Astrocyte (in vitro differentiated cells and primary cell): ENCODE data around the gene CDC37. TPM values are rescaled to one million over a fixed set of nuclear protein-coding genes. Genes with fewer than 3 reads are reported as not detected.
A peak's percentile ranks its signal among the peaks of the same experiment; 100 is the strongest.

Experiments used
- DNase-seq: peaks from one replicate; pipeline ENCODE4 v3.0.0-alpha.2; 2010; ENCODE audit warnings: low read depth
- FAIRE-seq: peaks from 2 replicates; lab custom pipeline; 2011; peaks lifted over from hg19 to GRCh38; lab: Jason Lieb, UNC
- H2AFZ ChIP-seq: 2 replicates; pipeline ENCODE4 v1.6.0; 2012; ENCODE audit warnings: low read depth, low read length, inconsistent platforms
- H3K27ac ChIP-seq: 2 replicates; pipeline ENCODE4 v1.5.1; 2011; ENCODE audit warnings: low read depth, low read length, inconsistent platforms
- H3K27me3 ChIP-seq: 2 replicates; pipeline ENCODE4 v1.6.0; 2011; ENCODE audit warnings: low read length, inconsistent platforms; ENCODE audit not compliant: insufficient read depth
- H3K36me3 ChIP-seq: 2 replicates; pipeline ENCODE4 v1.5.1; 2011; ENCODE audit warnings: low read length, inconsistent platforms; ENCODE audit not compliant: insufficient read depth
- H3K4me1 ChIP-seq: 2 replicates; pipeline ENCODE4 v1.5.1; 2011; ENCODE audit warnings: low read length, inconsistent platforms; ENCODE audit not compliant: insufficient read depth
- H3K4me2 ChIP-seq: 2 replicates; pipeline ENCODE4 v1.6.0; 2012; ENCODE audit warnings: low read length, inconsistent platforms
- H3K4me3 ChIP-seq: 2 replicates; pipeline ENCODE4 v1.5.1; 2011; ENCODE audit warnings: low read depth, mild to moderate bottlenecking, low read length, inconsistent platforms; ENCODE audit not compliant: insufficient read depth
- H3K79me2 ChIP-seq: 2 replicates; pipeline ENCODE4 v1.6.0; 2012; ENCODE audit warnings: mild to moderate bottlenecking, low read length, inconsistent platforms; ENCODE audit not compliant: insufficient read depth
- H3K9ac ChIP-seq: 2 replicates; pipeline ENCODE4 v1.6.0; 2012; ENCODE audit warnings: mild to moderate bottlenecking, low read length, inconsistent platforms
- H3K9me3 ChIP-seq: 2 replicates; pipeline ENCODE4 v1.5.1; 2012; ENCODE audit warnings: low read depth, mild to moderate bottlenecking, low read length, inconsistent platforms; ENCODE audit not compliant: insufficient read depth
- H4K20me1 ChIP-seq: 2 replicates; pipeline ENCODE4 v1.6.0; 2012; ENCODE audit warnings: low read length, inconsistent platforms; ENCODE audit not compliant: insufficient read depth
- H3K27ac Mint-ChIP-seq: one replicate; pipeline ENCODE4 v1.8.0; 2021; ENCODE audit warnings: mild to moderate bottlenecking, mixed read lengths; ENCODE audit not compliant: unreplicated experiment
- H3K27me3 Mint-ChIP-seq: one replicate; pipeline ENCODE4 v1.8.0; 2021; ENCODE audit warnings: low read depth, mixed read lengths; ENCODE audit not compliant: unreplicated experiment
- H3K36me3 Mint-ChIP-seq: one replicate; pipeline ENCODE4 v1.8.0; 2021; ENCODE audit warnings: low read depth, mixed read lengths; ENCODE audit not compliant: unreplicated experiment
- H3K4me1 Mint-ChIP-seq: one replicate; pipeline ENCODE4 v1.8.0; 2021; ENCODE audit warnings: low read depth, mixed read lengths; ENCODE audit not compliant: unreplicated experiment
- H3K4me3 Mint-ChIP-seq: one replicate; pipeline ENCODE4 v1.8.0; 2021; ENCODE audit warnings: mild to moderate bottlenecking, moderate library complexity, mixed read lengths; ENCODE audit not compliant: unreplicated experiment
- H3K9me3 Mint-ChIP-seq: one replicate; pipeline ENCODE4 v1.8.0; 2021; ENCODE audit warnings: mild to moderate bottlenecking, mixed read lengths; ENCODE audit not compliant: unreplicated experiment
- EZH2 ChIP-seq: IDR thresholded peaks from 2 replicates; pipeline ENCODE4 v1.6.1; 2012; ENCODE audit warnings: mild to moderate bottlenecking, low read length, inconsistent platforms; ENCODE audit not compliant: insufficient read depth
- total RNA-seq: library from RNA; stranded (reverse); gene quantifications from 2 replicates; pipeline ENCODE4 v1.2.1, GENCODE V29; 2021
- TF ChIP-seq, protein P1 (sequence below): IDR thresholded peaks from 2 replicates; pipeline ENCODE4 v1.5.1; 2011; ENCODE audit warnings: low read depth, mild to moderate bottlenecking, inconsistent platforms, low read length, moderate library complexity; ENCODE audit not compliant: insufficient read depth

CDC37 gene
- total RNA-seq, 1 donor from 2014 or later = 240 TPM

DNA sequence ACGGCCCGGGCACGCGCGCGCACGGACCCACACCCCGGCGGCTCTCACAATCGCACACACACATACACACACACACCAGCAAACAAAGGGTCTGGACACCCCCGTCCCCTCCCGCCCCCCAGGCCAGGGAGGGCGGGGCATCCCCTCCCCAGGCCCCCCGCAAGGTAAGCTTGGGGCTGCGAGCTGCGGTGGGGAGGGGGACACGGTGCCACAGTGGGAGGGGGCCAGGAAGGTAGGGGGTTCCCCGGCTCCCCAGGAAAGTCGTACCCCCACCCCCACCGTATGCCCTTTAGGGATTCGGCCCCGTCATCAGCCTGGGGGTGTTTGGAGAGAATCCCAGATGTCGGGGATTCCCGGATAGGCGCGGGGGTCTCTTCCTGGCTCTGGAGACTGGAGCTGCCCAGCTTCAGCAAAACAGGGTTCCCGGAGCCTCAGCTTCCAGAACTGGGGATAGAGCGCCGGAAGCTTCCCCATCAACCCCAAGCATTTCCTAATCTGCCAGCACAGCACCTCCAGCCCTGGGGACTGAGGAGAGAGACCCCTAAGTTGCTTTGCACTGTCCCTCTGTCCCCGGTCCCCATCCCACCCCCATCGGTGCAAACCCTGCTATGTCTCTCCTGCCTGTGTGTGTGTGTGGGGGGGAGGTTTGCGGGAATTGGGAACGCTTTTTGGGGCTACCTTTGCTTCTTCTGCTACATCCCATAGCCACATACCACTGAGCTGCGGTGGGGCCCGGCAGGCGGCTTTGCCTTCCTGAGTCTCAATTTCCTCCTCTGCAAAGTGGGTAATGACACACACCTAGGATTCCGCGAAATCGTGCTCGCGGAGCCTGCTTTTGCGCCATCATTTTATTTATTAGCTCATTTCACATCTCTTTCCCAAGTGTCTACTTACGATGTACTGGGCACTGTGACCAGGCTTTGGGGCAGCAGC, 1.8 kb upstream of the CDC37 start:
- Histone ChIP-seq H3K27ac (no peak overlapping the region), H2AFZ (peak overlapping the region; percentile 99), H3K4me2 (peak overlapping the region; percentile 92), H3K9ac (peak overlapping the region; percentile 99), H3K4me3 (peak overlapping the region; percentile 99), H3K27me3 (peaks cover 2% of the 10 kb centered on the region), H3K4me1 (peaks cover 31% of the 10 kb centered on the region), H3K79me2 (peaks cover 32% of the 10 kb centered on the region), H3K36me3 (peaks cover 5% of the 10 kb centered on the region), H4K20me1 (peaks cover 30% of the 10 kb centered on the region), H3K9me3 (no peaks in the 10 kb centered on the region)
- TF ChIP-seq, protein P1, sequence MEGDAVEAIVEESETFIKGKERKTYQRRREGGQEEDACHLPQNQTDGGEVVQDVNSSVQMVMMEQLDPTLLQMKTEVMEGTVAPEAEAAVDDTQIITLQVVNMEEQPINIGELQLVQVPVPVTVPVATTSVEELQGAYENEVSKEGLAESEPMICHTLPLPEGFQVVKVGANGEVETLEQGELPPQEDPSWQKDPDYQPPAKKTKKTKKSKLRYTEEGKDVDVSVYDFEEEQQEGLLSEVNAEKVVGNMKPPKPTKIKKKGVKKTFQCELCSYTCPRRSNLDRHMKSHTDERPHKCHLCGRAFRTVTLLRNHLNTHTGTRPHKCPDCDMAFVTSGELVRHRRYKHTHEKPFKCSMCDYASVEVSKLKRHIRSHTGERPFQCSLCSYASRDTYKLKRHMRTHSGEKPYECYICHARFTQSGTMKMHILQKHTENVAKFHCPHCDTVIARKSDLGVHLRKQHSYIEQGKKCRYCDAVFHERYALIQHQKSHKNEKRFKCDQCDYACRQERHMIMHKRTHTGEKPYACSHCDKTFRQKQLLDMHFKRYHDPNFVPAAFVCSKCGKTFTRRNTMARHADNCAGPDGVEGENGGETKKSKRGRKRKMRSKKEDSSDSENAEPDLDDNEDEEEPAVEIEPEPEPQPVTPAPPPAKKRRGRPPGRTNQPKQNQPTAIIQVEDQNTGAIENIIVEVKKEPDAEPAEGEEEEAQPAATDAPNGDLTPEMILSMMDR = no peak
- TF ChIP-seq EZH2 = peak; percentile 42
- H3K36me3 Mint-ChIP-seq = peaks cover 8% of the 10 kb centered on the region
- FAIRE-seq (no peak), DNase-seq (no peak)
- peaks cover 21% of the 10 kb centered on the region for H3K4me1 Mint-ChIP-seq
- H3K27ac Mint-ChIP-seq = no peak overlapping the region
- H3K9me3 Mint-ChIP-seq = peaks cover 2% of the 10 kb centered on the region
- H3K4me3 Mint-ChIP-seq = peak overlapping the region; percentile 99
- H3K27me3 Mint-ChIP-seq = peaks cover 12% of the 10 kb centered on the region

DNA sequence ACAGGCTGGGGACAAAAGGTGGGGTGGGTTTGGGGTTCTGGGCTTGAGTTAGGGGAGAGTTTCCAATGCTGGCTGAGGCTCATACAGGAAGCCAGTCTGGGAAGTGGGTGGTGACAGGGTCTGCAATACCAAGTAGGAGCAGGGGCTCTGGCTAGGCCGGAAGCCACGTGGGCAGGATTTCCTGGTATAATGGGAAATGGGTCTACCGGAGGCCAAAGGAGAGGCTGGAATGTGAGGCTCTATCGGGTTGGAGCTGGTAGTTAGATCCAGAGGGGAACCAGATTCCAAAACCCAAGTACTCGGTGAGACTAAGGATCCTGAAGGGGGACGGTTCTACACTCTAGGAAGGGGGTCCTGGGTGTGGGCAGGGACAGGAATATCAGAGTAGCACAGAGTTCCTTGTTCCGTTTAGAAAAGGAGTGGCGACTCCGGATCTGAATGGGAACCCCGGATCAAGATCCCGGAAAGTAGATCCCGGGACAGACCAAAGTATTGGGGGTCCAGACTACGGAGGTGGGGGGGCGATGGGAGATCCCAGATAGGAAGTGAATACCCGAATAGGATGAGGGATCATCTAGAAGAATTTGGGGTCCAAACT, 802 bp downstream of the CDC37 start:
- H3K4me1 ChIP-seq = peaks cover 24% of the 10 kb centered on the region
- H3K36me3 ChIP-seq = peaks cover 11% of the 10 kb centered on the region
- peaks cover 58% of the 10 kb centered on the region for H3K79me2 ChIP-seq
- peak overlapping the region; percentile 92 for H3K4me2 ChIP-seq
- H3K4me3 Mint-ChIP-seq = peak overlapping the region; percentile 99
- no peak for FAIRE-seq
- TF ChIP-seq, protein P1 = no peak
- no peak for TF ChIP-seq EZH2
- peak overlapping the region; percentile 94 for H3K27ac Mint-ChIP-seq
- H3K27me3 Mint-ChIP-seq = peaks cover 11% of the 10 kb centered on the region
- H3K9me3 ChIP-seq = no peaks in the 10 kb centered on the region
- peak overlapping the region; percentile 78 for H3K27ac ChIP-seq
- H3K27me3 ChIP-seq = peaks cover 2% of the 10 kb centered on the region
- H3K9me3 Mint-ChIP-seq = no peaks in the 10 kb centered on the region
- no peak overlapping the region for H2AFZ ChIP-seq
- peaks cover 15% of the 10 kb centered on the region for H3K4me1 Mint-ChIP-seq
- H3K9ac ChIP-seq = peak overlapping the region; percentile 99
- H3K36me3 Mint-ChIP-seq = peaks cover 18% of the 10 kb centered on the region
- H3K4me3 ChIP-seq = peak overlapping the region; percentile 99
- peaks cover 51% of the 10 kb centered on the region for H4K20me1 ChIP-seq
- DNase-seq = no peak
